ENCODE data around the gene DENND4A.
A peak's percentile ranks its signal among the peaks of the same experiment; 100 is the strongest.
"Not testable (repeated sequence)": the region's sequence is repeated elsewhere in the genome, so short reads cannot be mapped to it uniquely, and the experiment has no call there.

The DENND4A gene

DNA sequence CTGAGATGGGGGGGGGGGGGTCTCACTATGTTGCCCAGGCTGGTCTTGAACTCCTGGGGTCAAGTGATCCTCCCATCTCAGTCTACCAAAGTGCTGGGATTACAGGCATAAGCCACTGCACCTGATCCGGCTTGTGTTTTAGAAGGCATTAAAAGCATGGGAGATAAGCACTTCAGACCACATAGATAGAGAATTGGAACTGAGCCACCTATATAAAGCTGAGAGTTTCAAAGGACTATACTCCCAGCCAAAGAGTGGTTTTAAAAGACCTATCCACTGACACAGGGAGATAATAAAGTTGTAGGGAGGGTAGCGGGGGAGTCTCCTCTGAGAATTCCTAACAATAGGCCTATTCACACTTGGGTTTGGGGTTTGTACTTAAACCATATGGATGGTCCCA lies 34.8 kb downstream of the DENND4A start:
- DNase-seq, result no peak

DNA sequence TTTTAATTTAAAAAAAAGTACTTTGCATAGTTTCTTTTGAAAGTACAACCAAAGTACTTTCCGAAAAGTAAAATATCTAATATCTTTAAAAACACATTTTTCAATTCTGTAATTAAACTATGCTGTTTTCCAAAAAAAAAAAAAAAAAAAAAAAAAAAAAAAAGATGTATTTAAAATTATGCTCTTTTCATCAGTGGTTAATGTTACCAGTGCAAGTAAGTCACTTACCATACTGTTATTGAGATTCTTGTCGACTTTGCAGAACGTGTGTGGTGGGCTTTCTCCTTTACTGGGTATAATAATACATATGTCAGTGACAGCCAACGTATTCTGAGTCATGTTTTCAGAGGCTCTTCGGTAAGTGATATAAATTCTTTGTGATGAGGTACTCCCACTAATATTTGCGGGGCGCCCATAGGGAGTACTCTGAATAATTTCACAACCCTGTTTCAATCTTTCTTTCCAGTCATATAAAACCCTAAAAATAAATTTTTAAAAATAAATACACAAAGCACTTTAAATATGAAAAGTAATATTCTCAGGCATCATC lies 39.9 kb downstream of the DENND4A start:
- DNase-seq, result peak; percentile 29

DNA sequence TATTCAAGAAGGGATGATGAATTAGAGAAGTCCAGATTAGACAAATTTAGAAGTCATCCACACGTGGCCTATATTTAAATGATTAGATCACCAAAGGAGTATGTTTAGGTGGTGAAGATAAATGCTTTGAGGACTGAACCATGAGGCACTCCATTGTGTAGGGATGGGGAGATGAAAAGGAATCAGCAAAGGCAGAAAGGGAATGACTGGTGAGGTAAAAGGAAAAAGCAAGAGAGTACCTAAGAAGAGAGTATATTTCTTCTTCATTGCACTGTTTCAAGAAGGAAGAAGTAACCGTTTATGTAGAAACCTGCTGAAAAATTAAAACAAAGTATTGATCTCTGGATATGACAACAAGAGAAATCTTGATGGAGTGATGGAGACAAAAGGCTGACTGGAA lies 40.7 kb downstream of the DENND4A start:
- DNase-seq, result no peak

DNA sequence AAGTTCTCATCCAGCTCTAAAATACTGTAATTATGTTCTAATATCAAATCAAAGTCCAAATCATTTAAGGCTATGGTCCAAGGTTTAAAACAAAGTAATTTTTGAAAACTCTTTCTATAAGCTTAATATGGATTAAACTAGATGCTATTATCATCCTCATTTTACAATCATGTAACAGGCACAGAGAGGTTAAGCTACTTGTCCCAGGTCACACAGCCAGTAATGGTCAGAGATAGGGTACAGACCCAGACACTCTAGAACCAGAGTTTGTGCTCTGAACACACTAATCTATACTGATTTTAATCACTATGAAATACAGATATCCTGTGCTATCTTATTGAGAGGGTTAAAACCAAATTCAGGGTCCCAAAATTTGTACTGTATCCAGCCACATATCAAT lies 44.8 kb downstream of the DENND4A start:
- no peak for DNase-seq

DNA sequence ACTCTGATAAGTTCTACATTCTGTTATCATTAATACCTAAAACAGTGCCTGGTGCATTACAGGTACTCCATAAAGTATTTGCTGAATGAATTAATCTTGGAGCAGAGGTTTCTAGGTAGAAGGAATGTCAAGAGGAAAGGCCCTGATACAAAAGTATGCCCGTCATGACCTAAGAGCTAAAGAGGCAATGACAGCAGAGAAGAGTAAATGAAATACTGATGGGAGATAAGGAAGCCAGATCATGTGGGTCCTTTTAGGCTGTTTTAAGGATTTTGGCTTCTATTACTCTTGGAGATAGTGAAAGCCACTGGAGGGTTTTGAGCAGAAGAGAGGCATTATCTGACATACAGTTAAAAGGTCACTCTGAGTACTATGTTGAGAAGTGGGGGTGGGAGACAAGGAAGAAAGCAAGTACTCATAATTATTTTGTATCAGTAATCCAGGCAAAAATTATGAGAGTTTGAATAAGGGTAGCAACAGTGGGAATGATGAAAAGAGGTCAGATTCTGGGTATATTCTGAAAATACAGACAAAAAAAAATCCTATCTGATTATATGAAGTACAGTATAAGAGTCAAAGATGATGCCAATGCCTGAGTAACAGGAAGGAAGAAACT lies 48.3 kb downstream of the DENND4A start:
- no peak for DNase-seq

DNA sequence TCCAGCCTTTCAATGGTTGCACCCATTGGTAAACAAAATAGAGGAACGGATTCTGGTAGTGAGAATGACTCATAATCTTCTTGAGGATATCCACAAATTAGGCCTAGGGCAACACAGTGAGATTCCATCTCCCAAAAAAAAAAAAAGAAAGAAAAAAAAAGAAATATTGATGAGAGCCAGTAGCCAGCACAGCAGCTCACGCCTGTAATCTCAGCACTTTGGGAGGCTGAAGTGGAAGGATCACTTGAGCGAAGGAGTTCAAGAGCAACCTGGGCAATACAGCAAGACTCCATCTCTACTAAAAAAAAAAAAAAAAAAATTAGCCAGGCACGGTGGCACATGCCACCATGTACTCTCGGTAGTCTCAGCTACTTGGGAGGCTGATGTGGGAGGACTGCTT lies 51.9 kb downstream of the DENND4A start:
- no peak for DNase-seq

DNA sequence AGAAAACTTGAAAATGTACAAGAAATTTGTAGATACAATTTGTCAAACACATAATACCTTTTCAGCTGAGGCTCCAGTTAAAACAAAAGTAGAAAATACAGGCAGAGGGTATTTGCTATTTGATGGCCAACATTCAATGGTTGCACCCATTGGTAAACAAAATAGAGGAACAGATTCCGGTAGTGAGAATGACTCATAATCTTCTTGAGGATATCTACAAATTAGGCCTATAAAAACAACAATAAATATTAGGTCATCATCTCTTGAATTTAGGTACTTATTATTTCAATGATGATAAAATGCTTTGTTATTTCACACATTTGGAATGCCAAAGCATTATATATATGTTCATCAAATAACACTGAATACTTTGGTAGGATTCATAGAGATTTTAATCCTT lies 53.4 kb downstream of the DENND4A start:
- DNase-seq, result peak; percentile 5

DNA sequence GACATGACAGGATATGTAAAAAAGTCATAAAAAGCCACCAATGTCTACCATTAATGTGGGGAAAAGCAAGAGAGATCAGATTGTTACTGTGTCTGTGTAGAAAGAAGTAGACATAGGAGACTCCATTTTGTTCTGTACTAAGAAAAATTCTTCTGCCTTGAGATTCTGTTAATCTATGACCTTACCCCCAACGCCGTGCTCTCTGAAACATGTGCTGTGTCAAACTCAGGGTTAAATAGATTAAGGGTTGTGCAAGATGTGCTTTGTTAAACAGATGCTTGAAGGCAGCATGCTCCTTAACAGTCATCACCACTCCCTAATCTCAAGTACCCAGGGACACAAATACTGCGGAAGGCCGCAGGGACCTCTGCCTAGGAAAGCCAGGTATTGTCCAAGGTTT lies 58.5 kb downstream of the DENND4A start:
- not testable (repeated sequence) for DNase-seq

DNA sequence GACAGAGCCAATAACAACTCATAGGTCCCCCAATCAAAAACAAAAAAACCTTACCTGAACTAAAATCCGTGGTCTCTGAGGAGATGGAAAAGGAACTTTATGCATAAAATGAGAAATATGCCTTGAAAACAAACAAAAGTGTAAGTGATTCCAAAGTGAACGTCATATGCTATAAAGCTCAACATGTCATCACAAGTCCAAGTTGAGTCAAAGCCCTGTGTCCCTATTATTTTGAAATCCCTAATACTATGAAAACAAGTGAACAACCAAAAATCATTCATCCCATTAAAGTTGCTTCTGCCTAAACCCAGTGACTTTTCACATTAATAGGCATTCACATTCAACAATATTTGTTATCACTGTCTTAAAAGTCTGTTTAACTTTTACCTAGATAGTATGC lies 59.4 kb downstream of the DENND4A start:
- DNase-seq, result no peak

DNA sequence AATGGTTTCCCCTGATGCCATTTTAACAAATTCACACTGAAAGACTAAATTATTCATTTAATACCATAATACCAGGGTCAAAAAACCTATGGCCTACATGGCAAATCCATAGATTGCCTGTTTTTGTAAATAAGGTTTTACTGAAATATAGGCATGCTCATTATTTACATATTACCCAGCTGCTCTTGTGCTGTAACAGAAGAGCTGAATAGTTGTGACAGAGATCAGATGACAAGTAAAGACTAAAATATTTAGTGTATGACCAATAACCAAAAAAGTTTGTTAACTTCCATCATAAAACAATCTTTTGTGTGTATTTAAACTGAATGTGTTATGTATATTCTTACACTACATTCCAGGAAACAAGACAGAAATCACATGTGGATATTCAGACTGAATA lies 60.2 kb downstream of the DENND4A start:
- peak; percentile 29 for DNase-seq

DNA sequence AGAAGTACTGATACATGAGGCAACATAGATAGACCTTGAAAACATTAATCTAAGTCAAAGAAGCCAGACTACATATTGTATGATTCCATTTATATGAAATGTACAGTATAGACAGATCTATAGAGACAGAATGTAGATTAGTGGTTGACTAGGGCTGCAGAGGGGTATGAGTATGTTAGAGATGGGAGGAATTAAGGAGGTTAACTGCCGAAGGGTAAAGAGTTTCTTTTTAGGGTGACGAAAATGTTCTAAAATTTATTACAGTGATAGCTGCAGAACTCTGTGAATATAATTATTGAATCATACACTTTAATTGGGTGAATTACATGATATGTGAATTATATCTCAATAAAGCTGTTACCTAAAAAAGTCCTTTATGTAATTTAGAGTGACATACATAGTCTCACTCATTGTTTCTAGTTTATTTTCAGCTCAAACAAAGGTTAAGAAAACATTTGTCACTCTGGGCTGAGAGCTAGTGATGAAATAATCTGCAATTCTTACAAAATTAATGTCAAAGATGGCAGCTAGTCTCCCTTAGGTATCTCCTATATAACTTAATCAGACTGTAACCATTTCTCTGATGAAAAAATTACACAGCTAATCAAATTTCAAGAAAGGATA lies 61.4 kb downstream of the DENND4A start:
- peak; percentile 45 for DNase-seq

DNA sequence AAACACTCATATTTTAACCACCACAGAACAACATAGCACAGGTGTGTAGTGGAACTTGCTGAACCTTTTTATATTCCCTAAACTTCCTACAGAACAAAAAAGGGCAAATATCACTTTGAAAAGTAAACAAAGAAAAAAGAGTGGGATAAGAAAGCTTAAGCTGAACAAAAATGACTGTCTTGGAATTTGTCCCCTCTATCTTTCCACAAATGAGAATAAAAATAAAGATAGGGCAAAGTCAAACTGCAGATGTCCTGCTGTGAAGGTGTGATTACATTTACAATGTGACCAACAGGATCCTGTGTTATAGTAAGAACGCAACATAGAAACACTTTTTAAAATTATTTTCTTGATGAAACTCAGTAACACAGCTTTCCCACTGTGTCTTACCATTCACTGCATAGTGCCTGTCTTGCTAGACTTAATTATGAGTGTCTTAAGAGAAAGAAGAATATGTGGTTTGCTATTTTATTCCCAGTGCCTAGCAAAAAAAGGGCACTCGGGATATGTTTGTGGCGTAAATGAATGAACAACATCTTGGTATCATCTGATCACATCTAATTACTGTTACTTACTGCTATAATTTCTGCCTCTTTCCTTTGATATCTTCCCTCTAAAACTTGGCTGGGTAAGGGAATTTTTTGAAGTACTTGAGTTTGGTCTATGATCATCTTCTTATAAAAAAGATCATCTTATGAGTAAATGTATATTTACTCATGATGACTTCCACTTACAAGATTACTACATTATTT lies 67.5 kb downstream of the DENND4A start:
- DNase-seq, result no peak

DNA sequence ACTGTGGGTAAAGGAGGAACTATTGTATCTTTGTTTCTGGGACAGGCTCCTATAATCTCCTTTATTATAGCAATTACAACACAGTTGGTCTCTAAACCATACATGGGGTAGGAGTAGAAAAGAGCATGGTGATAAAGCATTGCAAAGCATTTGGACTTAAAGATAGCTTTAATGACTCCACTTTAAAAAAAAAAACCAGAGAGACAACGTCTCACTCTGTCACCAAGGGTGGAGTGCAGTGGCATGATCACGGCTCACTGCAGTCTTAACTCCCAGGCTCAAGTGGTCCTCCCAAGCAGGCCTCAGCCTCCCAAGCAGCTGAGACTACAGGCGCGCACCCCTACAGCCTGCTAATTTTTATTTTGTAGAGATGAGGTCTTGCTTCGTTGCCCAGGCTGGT lies 68.2 kb downstream of the DENND4A start:
- no peak for DNase-seq

DNA sequence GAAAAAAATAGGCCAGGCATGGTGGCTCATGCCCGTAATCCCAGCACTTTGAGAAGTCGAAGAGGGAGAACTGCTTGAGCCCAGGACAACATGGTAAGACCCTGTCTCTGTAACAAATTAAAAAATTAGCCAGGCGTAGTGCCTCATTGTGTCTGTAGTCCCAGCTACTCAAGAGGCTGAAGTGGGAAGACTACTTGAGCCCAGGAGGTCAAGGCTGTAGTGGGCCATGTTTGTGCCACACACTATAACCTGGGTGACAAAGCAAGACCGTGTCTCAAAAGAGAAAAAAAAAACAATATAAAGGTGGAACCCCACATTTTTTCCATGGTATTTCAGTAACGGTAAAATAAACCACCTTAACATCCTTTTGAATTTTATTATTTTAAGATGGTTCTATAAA lies 69.9 kb downstream of the DENND4A start:
- DNase-seq, result no peak

DNA sequence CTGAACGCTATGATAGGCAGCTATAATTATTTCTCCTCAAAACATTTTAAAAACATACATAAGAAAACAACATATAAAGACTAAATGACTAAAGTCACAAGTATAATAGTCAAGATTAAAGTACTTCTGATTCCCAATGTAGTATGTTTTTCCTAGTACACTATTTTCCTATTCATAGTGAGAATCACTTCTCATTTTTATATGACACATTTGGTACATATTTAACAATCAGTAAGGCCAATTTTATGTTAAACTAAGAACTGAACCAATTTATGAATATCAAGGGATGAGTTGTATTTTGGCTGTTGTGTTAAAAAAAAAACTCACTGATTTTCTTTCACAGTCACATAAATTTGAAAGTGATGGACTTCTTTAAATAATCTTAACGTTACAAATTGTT lies 79.7 kb downstream of the DENND4A start:
- DNase-seq, result no peak

DNA sequence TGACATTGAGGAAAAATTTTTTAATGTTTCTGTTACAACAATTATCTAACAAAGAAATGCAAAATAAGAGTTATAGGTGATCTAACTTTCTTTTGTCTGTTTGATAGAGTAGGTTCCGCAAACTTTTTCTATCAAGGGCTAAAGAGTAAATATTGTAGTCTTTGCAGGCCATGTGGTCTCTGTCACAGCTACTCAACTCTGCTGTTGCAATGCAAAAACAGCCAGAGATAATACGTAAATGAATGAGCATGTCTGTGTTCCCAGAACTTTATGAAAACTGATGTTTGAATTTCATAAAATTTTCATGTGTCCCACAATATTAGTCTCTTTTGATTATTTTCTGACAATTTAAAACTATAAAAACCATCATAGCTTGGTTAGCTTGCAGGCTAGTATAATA lies 97.0 kb downstream of the DENND4A start:
- no peak for DNase-seq

DNA sequence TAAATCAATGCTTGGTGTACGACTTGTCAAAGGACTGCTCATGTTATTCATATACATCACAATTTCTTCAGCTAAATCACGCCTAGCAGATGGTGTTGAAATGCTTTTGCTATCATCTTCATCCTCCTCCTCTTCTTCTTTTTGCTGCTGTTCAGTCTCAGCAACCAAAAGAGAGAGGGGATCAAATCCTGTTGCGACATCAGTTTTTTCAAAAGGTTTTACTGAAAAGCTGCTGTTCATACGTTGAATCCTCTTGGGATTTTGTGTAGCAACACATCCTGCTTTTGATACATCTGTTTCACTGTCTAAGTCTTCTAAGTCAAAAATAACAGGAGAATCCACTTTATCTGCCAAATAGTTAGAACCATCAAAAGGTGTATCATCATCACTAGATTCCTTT lies 101.3 kb downstream of the DENND4A start:
- no peak for DNase-seq

DNA sequence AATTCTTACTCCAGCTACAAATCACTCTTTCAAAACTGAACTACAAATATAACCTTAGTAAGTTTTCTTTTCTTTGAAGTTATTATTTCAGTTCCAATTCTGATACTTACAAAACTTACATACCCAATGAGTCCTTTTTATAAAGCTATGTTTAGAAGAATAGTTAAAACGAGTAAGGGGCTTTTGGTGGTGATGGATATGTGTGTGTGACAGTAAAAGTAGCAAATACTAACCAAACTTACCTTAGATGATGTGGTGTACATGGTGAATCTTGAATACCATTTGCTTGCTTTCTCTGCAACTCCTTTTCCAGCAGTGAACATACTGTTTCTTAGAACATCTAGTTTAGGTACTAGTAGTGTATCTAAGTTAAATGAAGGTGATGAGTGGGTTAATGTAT lies 101.9 kb downstream of the DENND4A start:
- no peak for DNase-seq

DNA sequence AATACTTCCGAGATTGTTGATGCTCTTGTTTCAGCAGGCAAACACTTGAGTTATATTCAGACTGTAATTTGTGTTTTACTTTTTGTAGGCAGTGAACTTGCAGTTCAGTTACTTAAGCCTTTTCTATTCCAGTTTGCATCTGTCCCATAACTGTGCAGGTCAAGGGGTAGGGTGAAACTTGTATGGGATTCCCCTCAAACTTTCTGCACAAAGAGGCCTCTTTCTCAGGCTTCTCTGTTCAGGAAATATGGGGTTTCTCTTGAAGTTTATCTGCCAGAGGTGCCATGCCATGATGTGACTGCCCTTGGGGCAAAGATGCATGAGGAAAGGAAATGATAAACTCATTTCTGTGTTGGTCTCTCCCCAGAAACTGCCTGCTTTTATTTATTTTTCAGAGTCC lies 103.6 kb downstream of the DENND4A start:
- no peak for DNase-seq

DNA sequence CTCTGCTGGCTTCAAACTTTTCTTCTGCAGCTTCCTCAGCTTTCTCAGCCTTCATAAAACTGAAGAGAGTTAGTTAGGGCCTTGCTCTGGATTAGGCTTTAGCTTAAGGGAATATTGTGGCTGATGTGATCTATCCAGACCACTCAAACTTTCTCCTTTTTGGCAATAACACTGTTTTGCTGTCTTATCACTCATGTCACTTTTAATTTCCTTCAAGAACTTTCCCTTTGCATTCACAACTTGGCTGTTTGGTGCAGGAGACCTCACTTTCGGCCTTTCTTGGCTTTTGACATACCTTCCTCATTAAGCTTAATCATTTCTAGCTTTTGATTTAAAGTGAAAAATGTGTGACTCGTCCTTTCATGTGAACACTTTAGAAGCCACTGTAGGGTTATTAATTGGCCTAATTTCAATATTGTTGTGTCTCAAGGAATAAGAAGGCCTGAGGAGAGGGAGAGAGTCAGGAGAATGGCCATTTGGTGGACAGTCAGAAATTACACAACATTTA lies 109.6 kb downstream of the DENND4A start:
- no peak for DNase-seq

DNA sequence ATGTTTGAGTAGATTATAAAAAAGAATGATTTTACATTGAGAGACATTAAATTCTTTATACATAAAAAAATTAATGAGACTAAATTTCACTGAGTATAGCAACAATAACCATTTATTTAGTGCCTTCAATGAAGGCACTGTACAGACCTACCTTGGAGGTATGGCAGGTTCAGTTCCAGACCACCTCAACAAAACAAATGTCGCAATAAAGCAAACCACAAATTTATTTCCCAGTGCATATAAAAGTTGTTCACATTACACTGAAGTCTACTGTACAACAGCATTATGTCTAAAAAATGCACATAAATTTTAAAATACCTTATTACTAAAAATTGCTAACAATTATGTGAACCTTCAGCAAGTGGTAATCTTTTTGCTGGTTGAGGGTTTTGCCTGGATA lies 111.5 kb downstream of the DENND4A start:
- DNase-seq, result no peak

DNA sequence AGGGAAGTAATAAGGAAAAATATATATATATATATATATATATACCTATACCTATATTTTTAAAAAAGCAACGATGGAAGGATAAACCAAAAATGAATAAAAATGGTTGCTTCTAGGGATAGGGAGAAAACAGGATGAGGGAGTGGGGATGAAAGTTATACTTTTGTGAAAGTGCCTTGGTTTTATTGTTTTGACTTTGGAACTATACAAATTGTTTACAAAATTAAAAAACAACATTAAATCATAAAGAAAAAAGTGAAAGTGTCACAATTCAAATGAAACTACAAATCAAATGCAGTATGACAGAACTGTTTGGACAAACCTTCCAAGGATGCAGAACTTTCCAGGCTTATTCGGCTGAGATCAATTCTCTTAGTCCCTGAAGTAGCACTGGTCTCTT lies 116.0 kb downstream of the DENND4A start:
- DNase-seq, result no peak

DNA sequence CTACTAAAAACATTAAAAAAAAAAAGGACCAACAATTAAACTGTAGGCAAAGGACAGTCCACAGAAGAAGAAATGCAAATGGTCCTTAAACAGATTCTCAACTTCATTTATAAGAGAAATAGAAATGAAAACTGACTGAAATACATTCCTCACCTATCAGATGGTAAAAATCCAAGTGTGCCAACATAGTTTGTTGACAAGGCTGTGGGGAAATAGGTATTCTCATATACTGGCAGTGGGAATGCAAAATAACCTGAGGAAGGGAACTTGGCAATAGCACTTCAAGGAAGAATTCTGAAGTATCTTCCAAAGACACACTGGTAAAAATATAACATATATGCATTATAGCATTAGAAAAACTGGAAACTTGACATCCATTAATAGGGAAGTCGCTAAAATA lies 116.5 kb downstream of the DENND4A start:
- DNase-seq, result no peak

DNA sequence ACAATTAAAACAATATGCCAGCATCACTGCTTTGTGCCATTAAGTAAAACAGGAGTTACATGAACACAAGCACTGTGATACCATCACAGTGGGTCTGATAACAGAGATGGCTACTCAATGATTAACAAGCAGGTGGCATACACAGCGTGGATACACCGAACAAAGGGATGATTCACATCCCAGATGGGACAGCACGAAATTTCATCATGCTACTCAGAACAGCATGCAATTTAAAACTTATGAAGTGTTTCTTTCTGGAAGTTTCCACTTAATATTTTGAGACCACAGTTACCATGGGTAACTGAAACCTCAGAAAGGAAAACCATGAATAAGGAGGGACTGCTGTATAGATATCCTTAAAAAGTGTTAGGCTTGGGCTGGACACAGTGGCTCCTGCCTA lies 125.8 kb downstream of the DENND4A start:
- DNase-seq, result no peak

Measured in fibroblast of skin of scalp (primary cell).